ENCODE data around the gene APC.
A peak's percentile ranks its signal among the peaks of the same experiment; 100 is the strongest.

The APC gene

DNA sequence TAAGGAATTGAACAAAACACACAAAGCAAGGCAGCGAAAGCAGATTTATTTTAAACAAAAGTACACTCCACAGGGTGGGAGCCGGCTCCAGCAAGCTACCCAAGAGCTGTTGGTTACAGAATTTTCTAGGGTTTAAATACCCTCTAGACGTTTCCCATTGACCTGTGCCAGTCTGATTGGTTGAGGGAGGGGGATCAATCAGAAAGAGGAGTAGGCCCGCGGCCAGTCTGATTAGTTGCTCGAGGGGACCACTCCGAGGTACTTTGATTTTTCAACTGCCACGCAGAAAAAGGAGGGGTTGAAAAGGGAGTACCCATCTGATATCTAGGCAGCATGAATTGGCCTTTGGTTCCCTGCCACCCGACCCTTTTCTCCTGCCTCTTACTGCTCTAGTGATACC lies 124.4 kb downstream of the APC start:
- DNase-seq (ENCODE audit: low read depth in 1 of 2, low spot score in 1 of 2): no peak
- Histone ChIP-seq H3K27ac (replicated peaks) (peak overlapping the region; percentile 81; the same call in 1 of the 2 replicates), H3K27me3 (ENCODE audit: insufficient read depth, poor library complexity, severe bottlenecking) (no peaks in the 10 kb centered on the region), H3K4me3 (replicated peaks; ENCODE audit: insufficient read depth, low read length) (peak overlapping the region; percentile 67)
- TF ChIP-seq POLR2AphosphoS5 (IDR thresholded peaks at IDR 0.05; ENCODE audit: low read depth): no peak
- no peak for TF ChIP-seq SPI1 (IDR thresholded peaks at IDR 0.05; ENCODE audit: borderline replicate concordance, low read depth)
- TF ChIP-seq, protein P1, sequence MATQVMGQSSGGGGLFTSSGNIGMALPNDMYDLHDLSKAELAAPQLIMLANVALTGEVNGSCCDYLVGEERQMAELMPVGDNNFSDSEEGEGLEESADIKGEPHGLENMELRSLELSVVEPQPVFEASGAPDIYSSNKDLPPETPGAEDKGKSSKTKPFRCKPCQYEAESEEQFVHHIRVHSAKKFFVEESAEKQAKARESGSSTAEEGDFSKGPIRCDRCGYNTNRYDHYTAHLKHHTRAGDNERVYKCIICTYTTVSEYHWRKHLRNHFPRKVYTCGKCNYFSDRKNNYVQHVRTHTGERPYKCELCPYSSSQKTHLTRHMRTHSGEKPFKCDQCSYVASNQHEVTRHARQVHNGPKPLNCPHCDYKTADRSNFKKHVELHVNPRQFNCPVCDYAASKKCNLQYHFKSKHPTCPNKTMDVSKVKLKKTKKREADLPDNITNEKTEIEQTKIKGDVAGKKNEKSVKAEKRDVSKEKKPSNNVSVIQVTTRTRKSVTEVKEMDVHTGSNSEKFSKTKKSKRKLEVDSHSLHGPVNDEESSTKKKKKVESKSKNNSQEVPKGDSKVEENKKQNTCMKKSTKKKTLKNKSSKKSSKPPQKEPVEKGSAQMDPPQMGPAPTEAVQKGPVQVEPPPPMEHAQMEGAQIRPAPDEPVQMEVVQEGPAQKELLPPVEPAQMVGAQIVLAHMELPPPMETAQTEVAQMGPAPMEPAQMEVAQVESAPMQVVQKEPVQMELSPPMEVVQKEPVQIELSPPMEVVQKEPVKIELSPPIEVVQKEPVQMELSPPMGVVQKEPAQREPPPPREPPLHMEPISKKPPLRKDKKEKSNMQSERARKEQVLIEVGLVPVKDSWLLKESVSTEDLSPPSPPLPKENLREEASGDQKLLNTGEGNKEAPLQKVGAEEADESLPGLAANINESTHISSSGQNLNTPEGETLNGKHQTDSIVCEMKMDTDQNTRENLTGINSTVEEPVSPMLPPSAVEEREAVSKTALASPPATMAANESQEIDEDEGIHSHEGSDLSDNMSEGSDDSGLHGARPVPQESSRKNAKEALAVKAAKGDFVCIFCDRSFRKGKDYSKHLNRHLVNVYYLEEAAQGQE (IDR thresholded peaks at IDR 0.05; ENCODE audit: insufficient replicate concordance, low read depth): no peak
- TF ChIP-seq, protein P2, sequence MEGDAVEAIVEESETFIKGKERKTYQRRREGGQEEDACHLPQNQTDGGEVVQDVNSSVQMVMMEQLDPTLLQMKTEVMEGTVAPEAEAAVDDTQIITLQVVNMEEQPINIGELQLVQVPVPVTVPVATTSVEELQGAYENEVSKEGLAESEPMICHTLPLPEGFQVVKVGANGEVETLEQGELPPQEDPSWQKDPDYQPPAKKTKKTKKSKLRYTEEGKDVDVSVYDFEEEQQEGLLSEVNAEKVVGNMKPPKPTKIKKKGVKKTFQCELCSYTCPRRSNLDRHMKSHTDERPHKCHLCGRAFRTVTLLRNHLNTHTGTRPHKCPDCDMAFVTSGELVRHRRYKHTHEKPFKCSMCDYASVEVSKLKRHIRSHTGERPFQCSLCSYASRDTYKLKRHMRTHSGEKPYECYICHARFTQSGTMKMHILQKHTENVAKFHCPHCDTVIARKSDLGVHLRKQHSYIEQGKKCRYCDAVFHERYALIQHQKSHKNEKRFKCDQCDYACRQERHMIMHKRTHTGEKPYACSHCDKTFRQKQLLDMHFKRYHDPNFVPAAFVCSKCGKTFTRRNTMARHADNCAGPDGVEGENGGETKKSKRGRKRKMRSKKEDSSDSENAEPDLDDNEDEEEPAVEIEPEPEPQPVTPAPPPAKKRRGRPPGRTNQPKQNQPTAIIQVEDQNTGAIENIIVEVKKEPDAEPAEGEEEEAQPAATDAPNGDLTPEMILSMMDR (IDR thresholded peaks at IDR 0.05; ENCODE audit: insufficient read depth, low read length): no peak
- no peak for TF ChIP-seq GABPA (IDR thresholded peaks at IDR 0.05; ENCODE audit: low read depth)

DNA sequence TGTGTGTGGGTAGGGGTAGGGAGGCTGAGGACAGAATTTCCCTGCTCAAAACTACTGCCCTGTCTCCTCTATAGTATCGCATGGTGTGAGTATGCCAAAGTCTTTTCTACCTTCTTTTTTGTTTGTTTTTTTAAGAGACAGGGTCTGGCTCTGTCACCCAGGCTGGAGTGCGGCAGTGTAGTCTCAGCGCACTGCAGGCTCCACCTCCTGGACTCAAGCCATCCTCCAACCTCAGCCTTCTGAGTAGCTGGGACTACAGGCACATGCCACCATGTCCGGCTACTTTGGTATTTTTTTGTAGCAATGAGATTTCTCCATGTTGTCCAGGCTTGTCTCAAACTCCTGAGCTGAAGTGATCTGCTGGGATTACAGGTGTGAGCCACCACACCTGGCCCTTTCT lies 125.9 kb downstream of the APC start:
- H3K27ac ChIP-seq (replicated peaks): no peak overlapping the region
- H3K4me3 ChIP-seq (replicated peaks; ENCODE audit: insufficient read depth, low read length): no peak overlapping the region
- DNase-seq (ENCODE audit: low read depth in 1 of 2, low spot score in 1 of 2): no peak
- H3K27me3 ChIP-seq (ENCODE audit: insufficient read depth, poor library complexity, severe bottlenecking): no peaks in the 10 kb centered on the region
- TF ChIP-seq SPI1 (IDR thresholded peaks at IDR 0.05; ENCODE audit: borderline replicate concordance, low read depth) (no peak), POLR2AphosphoS5 (IDR thresholded peaks at IDR 0.05; ENCODE audit: low read depth) (no peak), GABPA (IDR thresholded peaks at IDR 0.05; ENCODE audit: low read depth) (no peak)
- TF ChIP-seq, protein P1 (IDR thresholded peaks at IDR 0.05; ENCODE audit: insufficient replicate concordance, low read depth): no peak
- TF ChIP-seq, protein P2 (IDR thresholded peaks at IDR 0.05; ENCODE audit: insufficient read depth, low read length): no peak

DNA sequence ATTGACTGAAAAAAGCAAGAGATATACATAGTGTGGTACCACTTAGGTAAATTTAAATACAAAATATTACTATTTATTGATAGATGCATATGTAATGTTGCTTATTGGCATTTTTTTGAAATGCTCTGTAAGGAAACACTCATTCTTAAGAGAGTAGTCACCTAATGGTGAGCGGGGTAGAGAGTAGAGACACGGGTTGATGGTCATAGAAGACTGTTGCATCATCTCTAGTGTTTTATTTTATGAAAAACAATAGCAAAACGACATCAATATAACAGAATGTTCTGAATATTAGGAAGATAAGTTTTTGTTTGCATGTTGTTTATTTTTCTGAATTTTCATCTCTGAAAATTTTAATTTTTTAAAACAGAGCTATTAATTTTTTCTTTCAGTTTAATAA lies 127.4 kb downstream of the APC start:
- no peaks in the 10 kb centered on the region for H3K27me3 ChIP-seq (ENCODE audit: insufficient read depth, poor library complexity, severe bottlenecking)
- no peak overlapping the region for H3K4me3 ChIP-seq (replicated peaks; ENCODE audit: insufficient read depth, low read length)
- no peak overlapping the region for H3K27ac ChIP-seq (replicated peaks)
- no peak for DNase-seq (ENCODE audit: low read depth in 1 of 2, low spot score in 1 of 2)
- TF ChIP-seq, protein P1 (IDR thresholded peaks at IDR 0.05; ENCODE audit: insufficient replicate concordance, low read depth): no peak
- TF ChIP-seq POLR2AphosphoS5 (IDR thresholded peaks at IDR 0.05; ENCODE audit: low read depth): no peak
- no peak for TF ChIP-seq SPI1 (IDR thresholded peaks at IDR 0.05; ENCODE audit: borderline replicate concordance, low read depth)
- TF ChIP-seq, protein P2 (IDR thresholded peaks at IDR 0.05; ENCODE audit: insufficient read depth, low read length): no peak
- no peak for TF ChIP-seq GABPA (IDR thresholded peaks at IDR 0.05; ENCODE audit: low read depth)

Measured in HL-60 (cell line).